Activated CD8-positive, alpha-beta T cell treated with anti-CD3 and anti-CD28 coated beads, Interleukin-2, amount 10 ng/mL, durations not matched to agents 7 days and 5 days (primary cell): Measurements from ENCODE around the gene PARD3. TPM values are rescaled to one million over a fixed set of nuclear protein-coding genes. Genes with fewer than 3 reads are reported as not detected.

Experiments used
- ATAC-seq: fragments of 150-1000 bp; cut with Tn5 transposase; one replicate; pipeline ENCODE4 v1.10.0; 2021; ENCODE audit warnings: moderate library complexity
- CTCF ChIA-PET: fragments of 350-600 bp; sonication (Branson Sonifier 250); formaldehyde crosslinking; loops from one replicate; lab custom pipeline; 2021; ENCODE audit warnings: antibody characterized with exemption; lab: Charles Lee
- POLR2A ChIA-PET: fragments of 350-600 bp; sonication (Branson Sonifier 250); formaldehyde crosslinking; loops from one replicate; lab custom pipeline; 2021; ENCODE audit warnings: antibody characterized with exemption; lab: Charles Lee
- DNase-seq: peaks from one replicate; pipeline ENCODE4 v3.0.0-alpha.2; 2020
- H3K27ac Mint-ChIP-seq: one replicate; pipeline ENCODE4 v1.8.0; 2021; ENCODE audit warnings: mild to moderate bottlenecking, mixed read lengths
- H3K27me3 Mint-ChIP-seq: one replicate; pipeline ENCODE4 v1.8.0; 2021; ENCODE audit warnings: low read depth, mixed read lengths
- H3K36me3 Mint-ChIP-seq: one replicate; pipeline ENCODE4 v1.8.0; 2021; ENCODE audit warnings: low read depth, mixed read lengths
- H3K4me1 Mint-ChIP-seq: one replicate; pipeline ENCODE4 v1.8.0; 2021; ENCODE audit warnings: low read depth, mixed read lengths
- H3K4me3 Mint-ChIP-seq: one replicate; pipeline ENCODE4 v1.8.0; 2021; ENCODE audit warnings: mild to moderate bottlenecking, mixed read lengths
- H3K9me3 Mint-ChIP-seq: one replicate; pipeline ENCODE4 v1.8.0; 2022; ENCODE audit warnings: mixed read lengths; ENCODE audit not compliant: insufficient read depth
- total RNA-seq, 2 experiments: library from RNA; stranded (reverse); gene quantifications; one replicate each; pipeline ENCODE4 v1.2.3, GENCODE V29; 2021

PARD3 gene
- total RNA-seq, 2 experiments from 2014 or later: 0.63 to 0.68 TPM

GRCh38 chr10:34231441-34232180 is 583.5 kb downstream of the PARD3 start:
- no peaks in the 10 kb centered on the region for H3K36me3 Mint-ChIP-seq
- no peak overlapping the region for H3K4me3 Mint-ChIP-seq
- no peak overlapping the region for H3K27ac Mint-ChIP-seq
- H3K4me1 Mint-ChIP-seq: no peaks in the 10 kb centered on the region
- DNase-seq (no peak), ATAC-seq (no peak)
- POLR2A ChIA-PET: no interaction called here
- CTCF ChIA-PET: no interaction called here
- H3K27me3 Mint-ChIP-seq: no peaks in the 10 kb centered on the region
- no peaks in the 10 kb centered on the region for H3K9me3 Mint-ChIP-seq

- Mint-ChIP-seq H3K27ac (no peak overlapping the region), H3K9me3 (no peaks in the 10 kb centered on the region), H3K4me3 (no peak overlapping the region), H3K36me3 (no peaks in the 10 kb centered on the region), H3K27me3 (no peaks in the 10 kb centered on the region), H3K4me1 (no peaks in the 10 kb centered on the region)
- ATAC-seq: no peak
- ChIA-PET CTCF (no interaction called here), POLR2A (no interaction called here)
- DNase-seq: no peak
These were observed 585.2 kb downstream of the PARD3 start for GRCh38 chr10:34229917-34230316.

GRCh38 chr10:34228066-34228465 is 587.0 kb downstream of the PARD3 start:
- Mint-ChIP-seq H3K36me3 (no peaks in the 10 kb centered on the region), H3K9me3 (no peaks in the 10 kb centered on the region), H3K27ac (no peak overlapping the region), H3K4me1 (no peaks in the 10 kb centered on the region), H3K4me3 (no peak overlapping the region), H3K27me3 (no peaks in the 10 kb centered on the region)
- ChIA-PET POLR2A (no interaction called here), CTCF (no interaction called here)
- no peak for DNase-seq
- ATAC-seq: no peak

GRCh38 chr10:34224639-34225038 is 590.5 kb downstream of the PARD3 start:
- no peaks in the 10 kb centered on the region for H3K36me3 Mint-ChIP-seq
- CTCF ChIA-PET: no interaction called here
- no peak for ATAC-seq
- H3K4me3 Mint-ChIP-seq: no peak overlapping the region
- DNase-seq: no peak
- no peak overlapping the region for H3K27ac Mint-ChIP-seq
- peaks cover 5% of the 10 kb centered on the region for H3K4me1 Mint-ChIP-seq
- POLR2A ChIA-PET: no interaction called here
- no peaks in the 10 kb centered on the region for H3K27me3 Mint-ChIP-seq
- H3K9me3 Mint-ChIP-seq: no peaks in the 10 kb centered on the region

- peaks cover 6% of the 10 kb centered on the region for H3K4me1 Mint-ChIP-seq
- DNase-seq: no peak
These were observed 591.4 kb downstream of the PARD3 start for GRCh38 chr10:34223658-34224057.

GRCh38 chr10:34222359-34222758 is 592.7 kb downstream of the PARD3 start:
- ChIA-PET POLR2A (interaction anchor here (0.5 kb wide), 1 partner anchor 441 kb away, joined by 4 read pairs; no protein-coding TSS in a partner anchor), CTCF (no interaction called here)
- H3K9me3 Mint-ChIP-seq: no peaks in the 10 kb centered on the region
- H3K36me3 Mint-ChIP-seq: no peaks in the 10 kb centered on the region
- ATAC-seq: no peak
- no peak overlapping the region for H3K4me3 Mint-ChIP-seq
- no peaks in the 10 kb centered on the region for H3K27me3 Mint-ChIP-seq
- DNase-seq: no peak
- no peak overlapping the region for H3K27ac Mint-ChIP-seq
- peaks cover 6% of the 10 kb centered on the region for H3K4me1 Mint-ChIP-seq

More at GRCh38 chr10:34223658-34224057, 591.4 kb downstream of the PARD3 start:
- Mint-ChIP-seq H3K36me3 (no peaks in the 10 kb centered on the region), H3K9me3 (no peaks in the 10 kb centered on the region), H3K27ac (no peak overlapping the region), H3K27me3 (no peaks in the 10 kb centered on the region), H3K4me3 (no peak overlapping the region)
- ATAC-seq: no peak
- POLR2A ChIA-PET: no interaction called here
- CTCF ChIA-PET: no interaction called here

- Mint-ChIP-seq H3K27ac (no peak overlapping the region), H3K4me3 (no peak overlapping the region), H3K27me3 (no peaks in the 10 kb centered on the region), H3K36me3 (no peaks in the 10 kb centered on the region), H3K4me1 (peaks cover 6% of the 10 kb centered on the region), H3K9me3 (no peaks in the 10 kb centered on the region)
- CTCF ChIA-PET: no interaction called here
- POLR2A ChIA-PET: no interaction called here
- ATAC-seq: no peak
- DNase-seq: no peak
These were observed 595.1 kb downstream of the PARD3 start for GRCh38 chr10:34219753-34220548.

- POLR2A ChIA-PET: no interaction called here
- Mint-ChIP-seq H3K4me3 (no peak overlapping the region), H3K4me1 (peaks cover 6% of the 10 kb centered on the region), H3K27ac (no peak overlapping the region), H3K36me3 (no peaks in the 10 kb centered on the region), H3K9me3 (no peaks in the 10 kb centered on the region), H3K27me3 (no peaks in the 10 kb centered on the region)
- CTCF ChIA-PET: no interaction called here
- DNase-seq (no peak), ATAC-seq (no peak)
These were observed 597.6 kb downstream of the PARD3 start for GRCh38 chr10:34217524-34217923.

- no peak for ATAC-seq
- Mint-ChIP-seq H3K27me3 (no peaks in the 10 kb centered on the region), H3K4me3 (no peak overlapping the region), H3K36me3 (no peaks in the 10 kb centered on the region), H3K27ac (no peak overlapping the region), H3K9me3 (no peaks in the 10 kb centered on the region), H3K4me1 (peaks cover 6% of the 10 kb centered on the region)
- CTCF ChIA-PET: no interaction called here
- POLR2A ChIA-PET: no interaction called here
- no peak for DNase-seq
These were observed 598.6 kb downstream of the PARD3 start for GRCh38 chr10:34216348-34216945.

GRCh38 chr10:34213805-34214197 is 601.3 kb downstream of the PARD3 start:
- Mint-ChIP-seq H3K36me3 (no peaks in the 10 kb centered on the region), H3K27ac (no peak overlapping the region), H3K9me3 (no peaks in the 10 kb centered on the region), H3K4me1 (no peaks in the 10 kb centered on the region), H3K27me3 (no peaks in the 10 kb centered on the region), H3K4me3 (no peak overlapping the region)
- ChIA-PET CTCF (no interaction called here), POLR2A (no interaction called here)
- no peak for DNase-seq
- ATAC-seq: no peak

GRCh38 chr10:34213193-34213804 is 601.8 kb downstream of the PARD3 start:
- ATAC-seq: no peak
- DNase-seq: no peak
- Mint-ChIP-seq H3K9me3 (no peaks in the 10 kb centered on the region), H3K4me1 (no peaks in the 10 kb centered on the region), H3K4me3 (no peak overlapping the region), H3K27ac (no peak overlapping the region), H3K36me3 (no peaks in the 10 kb centered on the region), H3K27me3 (no peaks in the 10 kb centered on the region)
- POLR2A ChIA-PET: no interaction called here
- CTCF ChIA-PET: no interaction called here

- H3K27me3 Mint-ChIP-seq: peaks cover 2% of the 10 kb centered on the region
- ATAC-seq (no peak), DNase-seq (no peak)
- H3K27ac Mint-ChIP-seq: no peak overlapping the region
- H3K4me3 Mint-ChIP-seq: no peak overlapping the region
- peaks cover 9% of the 10 kb centered on the region for H3K4me1 Mint-ChIP-seq
- no peaks in the 10 kb centered on the region for H3K9me3 Mint-ChIP-seq
- H3K36me3 Mint-ChIP-seq: no peaks in the 10 kb centered on the region
- CTCF ChIA-PET: no interaction called here
- POLR2A ChIA-PET: no interaction called here
These were observed 607.8 kb downstream of the PARD3 start for GRCh38 chr10:34207343-34207742.
